Ovary (tissue), 9 donors: Measurements from ENCODE around the gene C20orf202. TPM values are rescaled to one million over a fixed set of nuclear protein-coding genes. Genes with fewer than 3 reads are reported as not detected.

Experiments
- DNase-seq, 5 donors: peaks; one replicate each; pipeline ENCODE4 v3.0.0-alpha.2; 2019 to 2020
- H3K27ac ChIP-seq, 2 donors: fragments of 200-600 bp; one replicate each; pipeline versions ENCODE4 v1.5.1 to v1.8.0; 2019 to 2022
- H3K27me3 ChIP-seq: fragments of 200-600 bp; one replicate; pipeline ENCODE4 v1.8.0; 2022
- H3K36me3 ChIP-seq: fragments of 200-600 bp; sonication (generic); one replicate; pipeline ENCODE4 v1.5.1; 2019
- H3K4me1 ChIP-seq: one replicate; pipeline ENCODE4 v1.8.1; 2013; ENCODE audit warnings: mild to moderate bottlenecking, moderate library complexity; ENCODE audit not compliant: insufficient read depth
- H3K4me3 ChIP-seq: fragments of 200-600 bp; sonication (generic); one replicate; pipeline ENCODE4 v1.5.1; 2017
- H3K9me3 ChIP-seq, 2 donors: fragments of 200-600 bp in 1 of 2; sonication (generic) in 1 of 2; one replicate each; pipeline versions ENCODE4 v1.5.1 to v1.8.1; 2013 to 2019; ENCODE audit warnings: mild to moderate bottlenecking in 1 of 2, moderate library complexity in 1 of 2
- EP300 ChIP-seq: sonication (generic); formaldehyde crosslinking; IDR thresholded peaks from one replicate; pipeline ENCODE4 v1.6.1; 2017; ENCODE audit warnings: antibody characterized with exemption
- POLR2A ChIP-seq: fragments of 450-650 bp; IDR thresholded peaks from one replicate; pipeline ENCODE4 v1.6.1; 2017; ENCODE audit warnings: antibody characterized with exemption, mild to moderate bottlenecking, moderate library complexity
- WGBS, 3 donors: extraction: QIAGEN DNeasy Blood & Tissue Kit in 1 of 3; methylation state at CpG; one replicate each; pipeline versions ENCODE4 v1.1.5 to v1.1.7; 2013 to 2017; 5-methylcytosine and 5-hydroxymethylcytosine counted together
- intact Hi-C, 4 donors: fragments of 100-400 bp; cut with DNase I; formaldehyde crosslinking; loops; one replicate each; pipeline versions ENCODE4 v1.11.0 to v1.15.1; 2022 to 2023
- polyA plus RNA-seq, 2 donors: library from polyadenylated mRNA; stranded (reverse); fragments of 200-250 nt in 1 of 2; fragments of 350-450 nt in 1 of 2; fragmentation: Illumina TruSeq in 1 of 2; extraction: RNeasy Lipid Tissue Mini Kit (QIAGEN cat#74804) in 1 of 2; gene quantifications; one replicate each; pipeline ENCODE4 v1.2.3, GENCODE V29; 2013 to 2014
- total RNA-seq, 7 donors: library from RNA; depleted of rRNA in 2 of 7; stranded (reverse); fragments of >200 nt in 2 of 7; fragmentation: NEBNext Ultra II Directional in 3 of 7; extraction: Animal tissue kit (Norgen Biotek cat#: 25700) in 3 of 7; gene quantifications; one replicate each; pipeline versions ENCODE4 v1.1.0 to v1.2.4, GENCODE V29; 2016 to 2023
- TF ChIP-seq, protein P1 (sequence below), 3 donors: fragments of 450-650 bp in 2 of 3; fragments of 200-600 bp in 1 of 3; IDR thresholded peaks; one replicate each; pipeline versions ENCODE4 v1.5.1 to v1.8.0; 2016 to 2022; ENCODE audit warnings: antibody characterized with exemption in 3 of 3, mild to moderate bottlenecking in 1 of 3
- donor health status: DM: no; HTN: no; CAD: no; lungs with moderate emphysema.
- donor health status: DM: no; HTN: no; CAD: no.
- donor health status: Bipolar disorder and iron deficiency.
- donor health status: DM: yes; HTN: yes; CAD: no.
- donor health status: DM: no; HTN: no; CAD: no.
- donor health status: DM: yes; HTN: yes; CAD: no.

C20orf202 gene
- total and polyA plus RNA-seq, 9 donors, result 0.18 to 0.58 (median 0.29) TPM; not detected in 1

GRCh38 chr20:1241456-1241855 is 38.2 kb downstream of the C20orf202 start:
- Histone ChIP-seq H3K27me3 (no peaks in the 10 kb centered on the region), H3K9me3 (no peaks in the 10 kb centered on the region), H3K27ac (no peak overlapping the region), H3K36me3 (no peaks in the 10 kb centered on the region), H3K4me1 (no peaks in the 10 kb centered on the region), H3K4me3 (no peak overlapping the region)
- no peak for DNase-seq
- intact Hi-C loops, result loop anchor here in 1 of 4 donors (5.0 kb wide), 1 partner anchor 79 kb away; no protein-coding TSS in a partner anchor
- TF ChIP-seq POLR2A (no peak), EP300 (no peak)
- TF ChIP-seq, protein P1, sequence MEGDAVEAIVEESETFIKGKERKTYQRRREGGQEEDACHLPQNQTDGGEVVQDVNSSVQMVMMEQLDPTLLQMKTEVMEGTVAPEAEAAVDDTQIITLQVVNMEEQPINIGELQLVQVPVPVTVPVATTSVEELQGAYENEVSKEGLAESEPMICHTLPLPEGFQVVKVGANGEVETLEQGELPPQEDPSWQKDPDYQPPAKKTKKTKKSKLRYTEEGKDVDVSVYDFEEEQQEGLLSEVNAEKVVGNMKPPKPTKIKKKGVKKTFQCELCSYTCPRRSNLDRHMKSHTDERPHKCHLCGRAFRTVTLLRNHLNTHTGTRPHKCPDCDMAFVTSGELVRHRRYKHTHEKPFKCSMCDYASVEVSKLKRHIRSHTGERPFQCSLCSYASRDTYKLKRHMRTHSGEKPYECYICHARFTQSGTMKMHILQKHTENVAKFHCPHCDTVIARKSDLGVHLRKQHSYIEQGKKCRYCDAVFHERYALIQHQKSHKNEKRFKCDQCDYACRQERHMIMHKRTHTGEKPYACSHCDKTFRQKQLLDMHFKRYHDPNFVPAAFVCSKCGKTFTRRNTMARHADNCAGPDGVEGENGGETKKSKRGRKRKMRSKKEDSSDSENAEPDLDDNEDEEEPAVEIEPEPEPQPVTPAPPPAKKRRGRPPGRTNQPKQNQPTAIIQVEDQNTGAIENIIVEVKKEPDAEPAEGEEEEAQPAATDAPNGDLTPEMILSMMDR (IDR thresholded peaks at IDR 0.05), result no peak

GRCh38 chr20:1242099-1242498 is 38.8 kb downstream of the C20orf202 start:
- Histone ChIP-seq H3K4me3 (no peak overlapping the region), H3K9me3 (no peaks in the 10 kb centered on the region), H3K4me1 (no peaks in the 10 kb centered on the region), H3K36me3 (no peaks in the 10 kb centered on the region), H3K27me3 (no peaks in the 10 kb centered on the region), H3K27ac (no peak overlapping the region)
- TF ChIP-seq POLR2A, result no peak
- TF ChIP-seq EP300, result no peak
- TF ChIP-seq, protein P1 (IDR thresholded peaks at IDR 0.05), result no peak
- DNase-seq, result no peak
- WGBS, 3 donors, result 78 to 92% (median 80%) methylated on average over 3 of the region's 3 CpGs
- intact Hi-C loops, result loop anchor here in 1 of 4 donors (5.0 kb wide), 1 partner anchor 80 kb away; no protein-coding TSS in a partner anchor

DNA sequence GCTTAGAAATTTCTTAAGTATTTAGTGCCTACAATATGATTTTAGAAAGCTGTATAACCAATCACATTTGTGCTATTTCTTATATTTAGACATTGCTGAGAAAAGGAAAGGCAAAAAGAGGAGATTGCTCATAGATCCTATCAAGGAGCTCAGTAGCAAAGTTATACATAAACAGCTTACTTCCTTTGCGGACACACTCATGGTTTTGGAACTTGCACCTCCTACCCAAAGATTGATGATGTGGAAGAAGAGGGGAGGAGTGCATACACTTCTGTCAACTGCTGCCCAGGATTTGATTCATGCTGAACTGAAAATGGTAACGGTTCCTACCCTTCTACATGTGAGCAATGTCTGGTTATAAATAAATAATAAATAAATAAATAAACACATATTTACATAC is 39.3 kb downstream of the C20orf202 start:
- H3K9me3 ChIP-seq, result no peaks in the 10 kb centered on the region
- WGBS, 3 donors, result 28 to 32% (median 30%) methylated on average over 2 of the region's 2 CpGs
- intact Hi-C loops, result loop anchor here in 1 of 4 donors (5.0 kb wide), 1 partner anchor 80 kb away; no protein-coding TSS in a partner anchor
- DNase-seq, result no peak
- no peaks in the 10 kb centered on the region for H3K27me3 ChIP-seq
- H3K4me1 ChIP-seq, result no peaks in the 10 kb centered on the region
- no peak overlapping the region for H3K4me3 ChIP-seq
- H3K36me3 ChIP-seq, result no peaks in the 10 kb centered on the region
- no peak overlapping the region for H3K27ac ChIP-seq
- TF ChIP-seq EP300 (no peak), POLR2A (no peak)
- TF ChIP-seq, protein P1 (IDR thresholded peaks at IDR 0.05), result no peak

GRCh38 chr20:1245578-1245977 is 42.3 kb downstream of the C20orf202 start:
- Histone ChIP-seq H3K4me1 (no peaks in the 10 kb centered on the region), H3K27me3 (no peaks in the 10 kb centered on the region), H3K4me3 (no peak overlapping the region), H3K9me3 (no peaks in the 10 kb centered on the region), H3K36me3 (no peaks in the 10 kb centered on the region), H3K27ac (no peak overlapping the region)
- intact Hi-C loops, result no loop called here
- DNase-seq, result no peak
- TF ChIP-seq, protein P1 (IDR thresholded peaks at IDR 0.05), result no peak
- TF ChIP-seq POLR2A (no peak), EP300 (no peak)
- WGBS, 3 donors, result 35 to 48% (median 38%) methylated on average over 2 of the region's 2 CpGs
